Endothelial cell of umbilical vein (primary cell): Measurements from ENCODE around the gene OPRD1. TPM values are rescaled to one million over a fixed set of nuclear protein-coding genes. Genes with fewer than 3 reads are reported as not detected.

Experiments used
- BruUV-seq: library from RNA; stranded (reverse); fragments of 400-500 nt; replicated peaks from 2 replicates; lab custom pipeline; 2021; lab: Mats Ljungman, UMichigan
- CTCF ChIA-PET: fragments of 300-600, 350-600 bp; sonication (Branson Sonifier 250); formaldehyde crosslinking; loops from one replicate; lab custom pipeline; 2021; ENCODE audit warnings: antibody characterized with exemption, inconsistent platforms; lab: Charles Lee
- POLR2A ChIA-PET: fragments of 300-600, 350-600 bp; sonication (Branson Sonifier 250); formaldehyde crosslinking; loops from one replicate; lab custom pipeline; 2021; ENCODE audit warnings: antibody characterized with exemption, inconsistent platforms; lab: Charles Lee
- DNase-seq: peaks from one replicate; pipeline ENCODE4 v3.0.0-alpha.2; 2011; ENCODE audit warnings: low read depth, low spot score
- FAIRE-seq: peaks from 2 replicates; lab custom pipeline; 2011; peaks lifted over from hg19 to GRCh38; lab: Jason Lieb, UNC
- H2AFZ ChIP-seq: 2 replicates; pipeline ENCODE4 v1.6.0; 2012; ENCODE audit warnings: low read depth, low read length, control low read depth, inconsistent platforms
- H3K27ac ChIP-seq: 2 replicates; pipeline ENCODE4 v1.5.1; 2011; ENCODE audit warnings: low read depth, mild to moderate bottlenecking, control low read depth, low read length, moderate library complexity; ENCODE audit not compliant: insufficient read depth
- H3K27me3 ChIP-seq, 2 experiments: 2 replicates each; pipeline versions ENCODE4 v1.6.0 to v1.6.1; 2011; ENCODE audit warnings: low read length in 2 of 2, mixed read lengths in 1 of 2; ENCODE audit not compliant: control insufficient read depth in 2 of 2, insufficient read depth in 2 of 2
- H3K36me3 ChIP-seq, 2 experiments: 2 replicates in 1 of 2; 3 replicates in 1 of 2; pipeline ENCODE4 v1.5.1; 2011; ENCODE audit warnings: low read length in 2 of 2, mild to moderate bottlenecking in 1 of 2, moderate library complexity in 1 of 2; ENCODE audit not compliant: control insufficient read depth in 2 of 2, insufficient read depth in 2 of 2; ENCODE audit errors: extremely low read depth in 1 of 2
- H3K4me1 ChIP-seq: 3 replicates; pipeline ENCODE4 v1.5.1; 2011; ENCODE audit warnings: mild to moderate bottlenecking, low read length; ENCODE audit not compliant: control insufficient read depth, insufficient read depth; ENCODE audit errors: extremely low read depth
- H3K4me2 ChIP-seq: 2 replicates; pipeline ENCODE4 v1.6.1; 2011; ENCODE audit warnings: low read length, control low read depth, mixed read lengths; ENCODE audit not compliant: insufficient read depth
- H3K4me3 ChIP-seq, 3 experiments: fragments of 200-600 bp in 1 of 3; sonication (generic), shearing (Covaris generic) in 1 of 3; replicated peaks in 1 of 3; 2 replicates each; pipeline ENCODE4 v1.5.1; 2011 to 2016; ENCODE audit warnings: control low read depth in 3 of 3, low read length in 3 of 3, mild to moderate bottlenecking in 2 of 3, inconsistent platforms in 1 of 3, low read depth in 1 of 3, moderate library complexity in 1 of 3; ENCODE audit not compliant: insufficient read depth in 1 of 3
- H3K79me2 ChIP-seq: 2 replicates; pipeline ENCODE4 v1.6.0; 2012; ENCODE audit warnings: low read length, inconsistent platforms; ENCODE audit not compliant: control insufficient read depth, insufficient read depth
- H3K9ac ChIP-seq: replicated peaks from 2 replicates; pipeline ENCODE3; 2011; ENCODE audit warnings: low read length, control low read depth; ENCODE audit not compliant: insufficient read depth; ENCODE audit errors: extremely low read depth
- H3K9me1 ChIP-seq: replicated peaks from 3 replicates; pipeline ENCODE4 v1.6.0; 2011; ENCODE audit warnings: mild to moderate bottlenecking, low read length; ENCODE audit not compliant: control insufficient read depth, insufficient read depth; ENCODE audit errors: extremely low read depth
- H3K9me3 ChIP-seq: replicated peaks from 2 replicates; pipeline ENCODE4 v1.5.1; 2012; ENCODE audit warnings: low read length, inconsistent platforms; ENCODE audit not compliant: control insufficient read depth, insufficient read depth
- H4K20me1 ChIP-seq: replicated peaks from 2 replicates; pipeline ENCODE3; 2011; ENCODE audit warnings: mild to moderate bottlenecking, low read length; ENCODE audit not compliant: control insufficient read depth, insufficient read depth; ENCODE audit errors: extremely low read depth
- POLR2AphosphoS5 ChIP-seq: IDR thresholded peaks from 2 replicates; pipeline ENCODE4 v1.6.1; 2012; ENCODE audit warnings: low read depth, mild to moderate bottlenecking, control low read depth, low read length, moderate library complexity; ENCODE audit not compliant: insufficient read depth
- dilution Hi-C: fragments of 300-500 bp; cut with MboI; formaldehyde crosslinking; loops from one replicate; pipeline ENCODE4 v1.15.0; 2019; ENCODE audit warnings: low sequenced_read_pairs; ENCODE audit not compliant: extremely low pct_ligation_motif_present
- intact Hi-C: fragments of 100-400 bp; cut with micrococcal nuclease; formaldehyde crosslinking; loops from one replicate; pipeline ENCODE4 v1.10.0; 2022
- polyA plus RNA-seq, 4 experiments: library from polyadenylated mRNA; depleted of rRNA in 3 of 4; stranded (reverse) in 3 of 4; unstranded in 1 of 4; fragments of >200 nt; gene quantifications; 2 replicates each; pipeline versions ENCODE4 v1.2.1 to v1.2.3, GENCODE V29; 2011 to 2012; ENCODE audit warnings: missing spikeins in 1 of 4
- total RNA-seq: library from RNA; stranded (reverse); gene quantifications from 2 replicates; pipeline ENCODE4 v1.2.3, GENCODE V29; 2021
- TF ChIP-seq, protein P1 (sequence below), 2 donors: IDR thresholded peaks; 1 replicate in 1 of 2; 2 replicates in 1 of 2; pipeline ENCODE4 v1.5.1; 2011; ENCODE audit warnings: low read length in 2 of 2, mild to moderate bottlenecking in 2 of 2, moderate library complexity in 2 of 2, control low read depth in 1 of 2, inconsistent platforms in 1 of 2, low read depth in 1 of 2; ENCODE audit not compliant: insufficient read depth in 1 of 2; ENCODE audit errors: extremely low read depth in 1 of 2
- TF ChIP-seq, protein P2 (sequence below): IDR thresholded peaks from 2 replicates; pipeline ENCODE4 v1.6.1; 2011; ENCODE audit not compliant: insufficient read depth, insufficient read length

Gene OPRD1
- total and polyA plus RNA-seq, 2 donors (not counting 3 experiments of a cell fraction or from before 2014, with no cell fraction given), result not detected

GRCh38 chr1:28885977-28886730, 74.2 kb downstream of the OPRD1 start:
- POLR2A ChIA-PET, result interaction anchor here (0.5 kb wide), 1 partner anchor 236 kb away, joined by 4 read pairs; no protein-coding TSS in a partner anchor
- H3K9me3 ChIP-seq, result no peaks in the 10 kb centered on the region
- H3K36me3 ChIP-seq, result peaks cover 0 to 2% of the 10 kb centered on the region in 2 experiments
- no peak for TF ChIP-seq POLR2AphosphoS5
- TF ChIP-seq, protein P1, sequence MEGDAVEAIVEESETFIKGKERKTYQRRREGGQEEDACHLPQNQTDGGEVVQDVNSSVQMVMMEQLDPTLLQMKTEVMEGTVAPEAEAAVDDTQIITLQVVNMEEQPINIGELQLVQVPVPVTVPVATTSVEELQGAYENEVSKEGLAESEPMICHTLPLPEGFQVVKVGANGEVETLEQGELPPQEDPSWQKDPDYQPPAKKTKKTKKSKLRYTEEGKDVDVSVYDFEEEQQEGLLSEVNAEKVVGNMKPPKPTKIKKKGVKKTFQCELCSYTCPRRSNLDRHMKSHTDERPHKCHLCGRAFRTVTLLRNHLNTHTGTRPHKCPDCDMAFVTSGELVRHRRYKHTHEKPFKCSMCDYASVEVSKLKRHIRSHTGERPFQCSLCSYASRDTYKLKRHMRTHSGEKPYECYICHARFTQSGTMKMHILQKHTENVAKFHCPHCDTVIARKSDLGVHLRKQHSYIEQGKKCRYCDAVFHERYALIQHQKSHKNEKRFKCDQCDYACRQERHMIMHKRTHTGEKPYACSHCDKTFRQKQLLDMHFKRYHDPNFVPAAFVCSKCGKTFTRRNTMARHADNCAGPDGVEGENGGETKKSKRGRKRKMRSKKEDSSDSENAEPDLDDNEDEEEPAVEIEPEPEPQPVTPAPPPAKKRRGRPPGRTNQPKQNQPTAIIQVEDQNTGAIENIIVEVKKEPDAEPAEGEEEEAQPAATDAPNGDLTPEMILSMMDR (IDR thresholded peaks at IDR 0.05; ENCODE audit: extremely low read depth in 1 of 2, insufficient read depth in 1 of 2, low read depth in 1 of 2, low read length in 2 of 2), result no peak
- TF ChIP-seq, protein P2, sequence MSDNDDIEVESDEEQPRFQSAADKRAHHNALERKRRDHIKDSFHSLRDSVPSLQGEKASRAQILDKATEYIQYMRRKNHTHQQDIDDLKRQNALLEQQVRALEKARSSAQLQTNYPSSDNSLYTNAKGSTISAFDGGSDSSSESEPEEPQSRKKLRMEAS, result no peak
- FAIRE-seq (no peak), DNase-seq (no peak)
- intact Hi-C loops, result loop anchor here (1.0 kb wide), 2 partner anchors 41 to 238 kb away; no protein-coding TSS in a partner anchor
- no peak overlapping the region for H3K27ac ChIP-seq
- H3K9ac ChIP-seq, result no peak overlapping the region
- no TSS peak for BruUV-seq
- peaks cover 28% of the 10 kb centered on the region for H3K4me1 ChIP-seq
- no peaks in the 10 kb centered on the region for H3K9me1 ChIP-seq
- H4K20me1 ChIP-seq, result no peaks in the 10 kb centered on the region
- peak overlapping the region; percentile 91 for H3K4me2 ChIP-seq
- H3K79me2 ChIP-seq, result peaks cover 3% of the 10 kb centered on the region
- H3K27me3 ChIP-seq, result no peaks in the 10 kb centered on the region
- CTCF ChIA-PET, result no interaction called here
- no peak overlapping the region for H3K4me3 ChIP-seq
- no peak overlapping the region for H2AFZ ChIP-seq
- dilution Hi-C loops, result no loop called here
